NB4 (cell line): Measurements from ENCODE around the gene HTR4.

Source experiments
- CTCF ChIP-seq: IDR thresholded peaks from one replicate; pipeline ENCODE4 v1.5.1; 2012; ENCODE audit warnings: low read depth, low read length
- MAX ChIP-seq: IDR thresholded peaks from 2 replicates; pipeline ENCODE4 v1.6.1; 2011; ENCODE audit warnings: low read depth, low read length
- POLR2A ChIP-seq: IDR thresholded peaks from 2 replicates; pipeline ENCODE4 v1.6.1; 2011; ENCODE audit warnings: mild to moderate bottlenecking; ENCODE audit not compliant: insufficient read length; ENCODE audit errors: extremely low read depth

- TF ChIP-seq CTCF (no peak), POLR2A (no peak), MAX (no peak)
Measured at GRCh38 chr5:148491793-148492184, 162.5 kb downstream of the HTR4 start.
